DMS79 treated with DMSO at 0.1 percent for 48 hours (cell line): Measurements from ENCODE around the gene TBC1D16.

Experiments used
- DNase-seq: peaks from one replicate; lab custom pipeline; 2025; lab: John Stamatoyannopoulos, UW

The TBC1D16 gene

GRCh38 chr17:79888811-79889634 is 146.6 kb downstream of the TBC1D16 start:
- DNase-seq = no peak

GRCh38 chr17:79888009-79888540 is 147.6 kb downstream of the TBC1D16 start:
- DNase-seq = no peak

GRCh38 chr17:79887451-79887991 is 148.2 kb downstream of the TBC1D16 start:
- no peak for DNase-seq

- DNase-seq = no peak
Observed at GRCh38 chr17:79883202-79883601, 152.5 kb downstream of the TBC1D16 start.
